ENCODE data around the gene CCR9.

GRCh38 chr3:45947361-45947760 is 61.0 kb downstream of the CCR9 start:
- TF ChIP-seq EZH2phosphoT487 (IDR thresholded peaks at IDR 0.05; ENCODE audit: borderline replicate concordance, low read depth, low read length) (no peak), CTCF (conservative IDR thresholded peaks at IDR 0.05; ENCODE audit: low read length) (no peak)

All from OCI-LY7 (cell line).